Suprapubic skin (tissue), 4 donors: Measurements from ENCODE around the gene DPY19L1. TPM values are rescaled to one million over a fixed set of nuclear protein-coding genes. Genes with fewer than 3 reads are reported as not detected.
"Not testable (repeated sequence)": the region's sequence is repeated elsewhere in the genome, so short reads cannot be mapped to it uniquely, and the experiment has no call there.

ENCODE experiments used
- DNase-seq, 2 donors: peaks; one replicate each; pipeline ENCODE4 v3.0.0-alpha.2; 2019; ENCODE audit warnings: low spot score in 2 of 2
- H3K27ac ChIP-seq: fragments of 200-600 bp; sonication (generic); one replicate; pipeline ENCODE4 v1.5.1; 2019
- H3K27me3 ChIP-seq: fragments of 200-600 bp; sonication (generic); one replicate; pipeline ENCODE4 v1.5.1; 2019
- H3K36me3 ChIP-seq: fragments of 200-600 bp; sonication (generic); one replicate; pipeline ENCODE4 v1.5.1; 2019
- H3K4me1 ChIP-seq: fragments of 200-600 bp; sonication (generic); one replicate; pipeline ENCODE4 v1.5.1; 2019
- H3K4me3 ChIP-seq: fragments of 200-600 bp; sonication (generic); one replicate; pipeline ENCODE4 v1.5.1; 2019; ENCODE audit warnings: mild to moderate bottlenecking
- H3K9me3 ChIP-seq: fragments of 200-600 bp; sonication (generic); one replicate; pipeline ENCODE4 v1.5.1; 2019
- CTCF ChIP-seq, 2 donors: fragments of 200-600 bp in 1 of 2; fragments of 450-650 bp in 1 of 2; sonication (generic) in 1 of 2; IDR thresholded peaks; one replicate each; pipeline ENCODE4 v1.5.1; 2016 to 2019; ENCODE audit warnings: antibody characterized with exemption in 2 of 2, mild to moderate bottlenecking in 1 of 2, moderate library complexity in 1 of 2
- EP300 ChIP-seq: sonication (generic); formaldehyde crosslinking; IDR thresholded peaks from one replicate; pipeline ENCODE4 v1.6.1; 2017; ENCODE audit warnings: antibody characterized with exemption
- POLR2A ChIP-seq, 2 donors: fragments of 450-650 bp; IDR thresholded peaks; one replicate each; pipeline ENCODE4 v1.6.1; 2017; ENCODE audit warnings: antibody characterized with exemption in 2 of 2, mild to moderate bottlenecking in 2 of 2, moderate library complexity in 2 of 2
- POLR2AphosphoS5 ChIP-seq, 3 donors: sonication (generic); formaldehyde crosslinking; IDR thresholded peaks; one replicate each; pipeline ENCODE4 v1.6.1; 2017; ENCODE audit warnings: antibody characterized with exemption in 3 of 3
- WGBS: methylation state at CpG from one replicate; pipeline ENCODE4 v1.1.5; 2018; 5-methylcytosine and 5-hydroxymethylcytosine counted together
- total RNA-seq, 4 donors: library from RNA; depleted of rRNA; stranded (reverse); fragments of >200 nt; gene quantifications; one replicate each; pipeline ENCODE4 v1.1.0, GENCODE V29; 2016

The DPY19L1 gene
- total RNA-seq, 4 donors from 2014 or later, result 8.1 to 13.4 (median 10.9) TPM

GRCh38 chr7:34916267-34916666, 121.0 kb downstream of the DPY19L1 start:
- DNase-seq, result no peak
- H3K27me3 ChIP-seq, result no peaks in the 10 kb centered on the region
- 98% methylated on average over 2 of the region's 2 CpGs for whole genome bisulfite sequencing
- H3K9me3 ChIP-seq, result peaks cover 4% of the 10 kb centered on the region
- no peak overlapping the region for H3K27ac ChIP-seq
- no peak overlapping the region for H3K4me3 ChIP-seq
- TF ChIP-seq POLR2A (IDR thresholded peaks at IDR 0.05) (no peak), POLR2AphosphoS5 (IDR thresholded peaks at IDR 0.05) (no peak), EP300 (no peak)
- H3K36me3 ChIP-seq, result no peaks in the 10 kb centered on the region
- H3K4me1 ChIP-seq, result no peaks in the 10 kb centered on the region

- H3K27ac ChIP-seq, result no peak overlapping the region
- H3K9me3 ChIP-seq, result peaks cover 4% of the 10 kb centered on the region
- no peaks in the 10 kb centered on the region for H3K4me1 ChIP-seq
- TF ChIP-seq EP300, result no peak
- no peak for TF ChIP-seq POLR2AphosphoS5 (IDR thresholded peaks at IDR 0.05)
- TF ChIP-seq POLR2A (IDR thresholded peaks at IDR 0.05), result no peak
- no peak for TF ChIP-seq CTCF (IDR thresholded peaks at IDR 0.05)
- no peak for DNase-seq
- H3K27me3 ChIP-seq, result no peaks in the 10 kb centered on the region
- 95% methylated on average over 2 of the region's 2 CpGs for WGBS
- no peak overlapping the region for H3K4me3 ChIP-seq
- no peaks in the 10 kb centered on the region for H3K36me3 ChIP-seq
Observed at GRCh38 chr7:34912236-34912635, 125.0 kb downstream of the DPY19L1 start.

GRCh38 chr7:34906266-34906850, 130.9 kb downstream of the DPY19L1 start:
- not testable (repeated sequence) for H3K27ac ChIP-seq, DNase-seq, H3K4me1 ChIP-seq, H3K27me3 ChIP-seq, H3K9me3 ChIP-seq, H3K36me3 ChIP-seq
- 40% methylated on average over 24 of the region's 30 CpGs for WGBS
- H3K4me3 ChIP-seq, result peak overlapping the region; percentile 22

GRCh38 chr7:34904987-34905386, 132.3 kb downstream of the DPY19L1 start:
- H3K36me3 ChIP-seq, result no peaks in the 10 kb centered on the region
- no peak for DNase-seq
- no peak overlapping the region for H3K4me3 ChIP-seq
- TF ChIP-seq POLR2A (IDR thresholded peaks at IDR 0.05), result no peak
- TF ChIP-seq POLR2AphosphoS5 (IDR thresholded peaks at IDR 0.05), result no peak
- no peak for TF ChIP-seq EP300
- TF ChIP-seq CTCF (IDR thresholded peaks at IDR 0.05), result no peak
- H3K27ac ChIP-seq, result no peak overlapping the region
- H3K9me3 ChIP-seq, result no peaks in the 10 kb centered on the region
- WGBS, result 37% methylated on average over 4 of the region's 4 CpGs
- H3K27me3 ChIP-seq, result no peaks in the 10 kb centered on the region
- H3K4me1 ChIP-seq, result no peaks in the 10 kb centered on the region

GRCh38 chr7:34903921-34904320, 133.4 kb downstream of the DPY19L1 start:
- H3K4me1 ChIP-seq, H3K27ac ChIP-seq, H3K4me3 ChIP-seq, H3K36me3 ChIP-seq, H3K9me3 ChIP-seq, H3K27me3 ChIP-seq, DNase-seq: not testable (repeated sequence)
- 85% methylated on average over 2 of the region's 2 CpGs for WGBS

GRCh38 chr7:34902182-34902581, 135.1 kb downstream of the DPY19L1 start:
- Histone ChIP-seq H3K4me3 (no peak overlapping the region), H3K27ac (no peak overlapping the region), H3K36me3 (no peaks in the 10 kb centered on the region), H3K4me1 (no peaks in the 10 kb centered on the region), H3K27me3 (no peaks in the 10 kb centered on the region), H3K9me3 (no peaks in the 10 kb centered on the region)
- WGBS, result 87% methylated on average over 6 of the region's 6 CpGs
- DNase-seq, result no peak
- TF ChIP-seq EP300, result no peak
- TF ChIP-seq POLR2A (IDR thresholded peaks at IDR 0.05), result no peak
- no peak for TF ChIP-seq POLR2AphosphoS5 (IDR thresholded peaks at IDR 0.05)
- no peak for TF ChIP-seq CTCF (IDR thresholded peaks at IDR 0.05)

GRCh38 chr7:34900891-34901513, 136.3 kb downstream of the DPY19L1 start:
- 65% methylated on average over 4 of the region's 4 CpGs for WGBS
- no peak for DNase-seq
- TF ChIP-seq POLR2AphosphoS5 (IDR thresholded peaks at IDR 0.05) (no peak), EP300 (no peak), POLR2A (IDR thresholded peaks at IDR 0.05) (no peak), CTCF (IDR thresholded peaks at IDR 0.05) (no peak)
- no peaks in the 10 kb centered on the region for H3K4me1 ChIP-seq
- H3K9me3 ChIP-seq, result no peaks in the 10 kb centered on the region
- H3K36me3 ChIP-seq, result no peaks in the 10 kb centered on the region
- no peak overlapping the region for H3K4me3 ChIP-seq
- H3K27ac ChIP-seq, result no peak overlapping the region
- no peaks in the 10 kb centered on the region for H3K27me3 ChIP-seq
